Left ventricle myocardium superior (tissue), 1 donor: ENCODE results near the gene SRGAP1. TPM values are rescaled to one million over a fixed set of nuclear protein-coding genes. Genes with fewer than 3 reads are reported as not detected.

Experiments
- ATAC-seq: fragments of 200-7000 bp; cut with Tn5 transposase; one replicate; pipeline ENCODE4 v1.9.1; 2020; ENCODE audit warnings: mild to moderate bottlenecking, moderate library complexity
- DNase-seq: peaks from one replicate; pipeline ENCODE4 v3.0.0-alpha.2; 2020
- intact Hi-C: fragments of 100-400 bp; cut with micrococcal nuclease; formaldehyde crosslinking; loops from one replicate; pipeline ENCODE4 v1.11.0; 2022
- long read RNA-seq: library from polyadenylated mRNA; unstranded; transcript quantifications from one replicate; pipeline ENCODE4 v2.0.0, GENCODE V29; 2021
- total RNA-seq: library from RNA; stranded (reverse); fragmentation: NEBNext Ultra II Directional; extraction: Animal tissue kit (Norgen Biotek cat#: 25700); gene quantifications from one replicate; pipeline ENCODE4 v1.2.1, GENCODE V29; 2021
- donor health status: DM: no; HTN: yes; CAD: no; lungs with severe emphysema.

Gene SRGAP1
- 2.6 TPM for total RNA-seq
- long read RNA-seq, partial matches to known transcripts: 1 of 2 reads
- long read RNA-seq, other reads (novel, unspliced or antisense): 1 of 2 reads

GRCh38 chr12:63844391-63845341, at the start of gene SRGAP1:
Gene SRGAP1, plus strand, starts transcription at chr12:63844700. Its CDS starts 117 bp downstream, at chr12:63844817.
- ATAC-seq (peak; percentile 68), DNase-seq (peak; percentile 81)
- intact Hi-C loops: no loop called here

DNA sequence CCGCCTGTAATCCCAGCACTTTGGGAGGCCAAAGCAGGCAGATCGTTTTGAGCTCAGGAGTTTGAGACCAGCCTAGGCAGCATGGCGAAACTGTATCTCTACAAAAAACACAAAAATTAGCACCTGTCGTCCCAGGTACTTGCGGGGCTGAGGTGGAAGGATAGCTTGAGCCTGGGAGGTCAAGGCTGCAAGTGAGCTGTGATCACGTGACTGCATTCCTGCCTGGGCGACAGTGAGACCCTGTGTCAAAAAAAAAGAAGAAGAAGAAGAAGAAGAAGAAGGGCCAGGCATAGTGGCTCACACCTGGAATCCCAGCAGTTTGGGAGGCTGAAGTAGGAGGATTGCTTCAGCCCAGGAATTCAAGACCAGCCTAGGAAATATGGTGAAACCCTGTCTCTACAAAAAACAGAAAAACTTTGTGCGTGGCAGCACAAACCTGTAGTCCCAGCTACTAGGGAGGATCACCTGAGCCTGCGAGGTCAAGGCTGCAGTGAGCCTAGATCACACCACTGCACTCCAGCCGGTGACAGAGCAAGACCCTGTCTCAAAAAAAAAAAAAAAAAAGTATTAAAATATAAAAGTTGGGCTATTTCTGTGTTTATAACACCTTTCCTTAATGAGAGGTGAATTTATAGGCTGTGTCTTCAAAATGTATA, 49.3 kb upstream of the SRGAP1 start:
- no peak for DNase-seq
- ATAC-seq: no peak
- intact Hi-C loops: no loop called here

- DNase-seq: no peak
- intact Hi-C loops: no loop called here
- ATAC-seq: peak; percentile 70
Measured at GRCh38 chr12:63795944-63796343, 48.6 kb upstream of the SRGAP1 start.

DNA sequence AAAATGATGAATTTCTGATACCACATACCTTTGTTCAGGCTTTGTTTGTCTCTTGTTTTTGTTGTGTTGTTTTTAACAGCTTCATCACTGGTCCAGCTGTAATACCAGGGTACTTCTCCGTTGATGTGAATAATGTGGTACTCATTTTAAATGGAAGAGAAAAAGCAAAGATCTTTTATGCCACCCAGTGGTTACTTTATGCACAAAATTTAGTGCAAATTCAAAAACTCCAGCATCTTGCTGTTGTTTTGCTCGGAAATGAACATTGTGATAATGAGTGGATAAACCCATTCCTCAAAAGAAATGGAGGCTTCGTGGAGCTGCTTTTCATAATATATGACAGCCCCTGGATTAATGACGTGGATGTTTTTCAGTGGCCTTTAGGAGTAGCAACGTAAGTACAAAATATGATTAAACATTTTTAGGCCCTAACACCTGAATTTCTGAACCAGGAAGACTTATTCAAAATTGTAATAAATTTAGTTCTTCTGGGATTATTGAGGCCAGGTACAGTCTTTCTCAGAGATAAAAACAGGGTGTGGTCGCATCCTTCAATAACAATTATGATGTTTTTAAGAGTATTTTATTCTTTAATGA, 42.4 kb upstream of the SRGAP1 start:
- ATAC-seq (no peak), DNase-seq (no peak)
- intact Hi-C loops: loop anchor here (10.0 kb wide), 1 partner anchor 697 kb away; no protein-coding TSS in a partner anchor

GRCh38 chr12:63804746-63805145, 39.8 kb upstream of the SRGAP1 start:
- no peak for DNase-seq
- no peak for ATAC-seq
- intact Hi-C loops: loop anchor here (10.0 kb wide), 1 partner anchor 700 kb away; no protein-coding TSS in a partner anchor

- ATAC-seq (no peak), DNase-seq (no peak)
- intact Hi-C loops: loop anchor here (10.0 kb wide), 1 partner anchor 701 kb away; no protein-coding TSS in a partner anchor
Measured at GRCh38 chr12:63805704-63806672, 38.5 kb upstream of the SRGAP1 start.

DNA sequence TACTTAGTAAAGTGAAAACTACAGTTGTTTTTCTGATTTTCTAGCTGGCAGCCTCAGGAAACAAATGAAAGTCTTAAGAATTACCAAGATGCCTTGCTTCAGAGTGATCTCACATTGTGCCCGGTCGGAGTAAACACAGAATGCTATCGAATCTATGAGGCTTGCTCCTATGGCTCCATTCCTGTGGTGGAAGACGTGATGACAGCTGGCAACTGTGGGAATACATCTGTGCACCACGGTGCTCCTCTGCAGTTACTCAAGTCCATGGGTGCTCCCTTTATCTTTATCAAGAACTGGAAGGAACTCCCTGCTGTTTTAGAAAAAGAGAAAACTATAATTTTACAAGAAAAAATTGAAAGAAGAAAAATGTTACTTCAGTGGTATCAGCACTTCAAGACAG, 35.9 kb upstream of the SRGAP1 start:
- ATAC-seq (no peak), DNase-seq (no peak)
- intact Hi-C loops: loop anchor here (10.0 kb wide), 1 partner anchor 704 kb away; no protein-coding TSS in a partner anchor

- DNase-seq (no peak), ATAC-seq (no peak)
- intact Hi-C loops: loop anchor here (10.0 kb wide), 1 partner anchor 705 kb away; no protein-coding TSS in a partner anchor
Measured at GRCh38 chr12:63809566-63809965, 34.9 kb upstream of the SRGAP1 start.

GRCh38 chr12:63811334-63811733, 33.2 kb upstream of the SRGAP1 start:
- intact Hi-C loops: no loop called here
- DNase-seq: no peak
- ATAC-seq: no peak

DNA sequence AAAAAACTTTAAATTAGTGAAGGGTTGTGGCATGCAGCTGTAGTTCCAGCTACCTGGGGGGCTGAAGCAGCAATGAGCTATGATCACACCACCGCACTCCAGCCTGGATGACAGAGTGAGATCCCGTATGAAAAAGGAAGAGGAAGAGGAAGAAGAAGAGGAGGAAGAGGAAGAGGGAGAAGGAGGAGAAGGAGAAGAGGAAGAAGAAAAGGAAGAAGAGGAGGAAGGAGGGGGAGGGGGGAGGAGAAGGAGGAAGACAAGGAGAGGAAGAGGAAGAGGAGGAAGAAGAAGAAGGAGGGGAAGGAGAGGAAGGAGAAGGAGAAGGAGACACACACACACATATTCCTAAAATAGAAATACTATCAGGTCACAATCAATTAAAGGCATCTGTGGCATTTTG, 32.7 kb upstream of the SRGAP1 start:
- no peak for ATAC-seq
- intact Hi-C loops: no loop called here
- DNase-seq: no peak

DNA sequence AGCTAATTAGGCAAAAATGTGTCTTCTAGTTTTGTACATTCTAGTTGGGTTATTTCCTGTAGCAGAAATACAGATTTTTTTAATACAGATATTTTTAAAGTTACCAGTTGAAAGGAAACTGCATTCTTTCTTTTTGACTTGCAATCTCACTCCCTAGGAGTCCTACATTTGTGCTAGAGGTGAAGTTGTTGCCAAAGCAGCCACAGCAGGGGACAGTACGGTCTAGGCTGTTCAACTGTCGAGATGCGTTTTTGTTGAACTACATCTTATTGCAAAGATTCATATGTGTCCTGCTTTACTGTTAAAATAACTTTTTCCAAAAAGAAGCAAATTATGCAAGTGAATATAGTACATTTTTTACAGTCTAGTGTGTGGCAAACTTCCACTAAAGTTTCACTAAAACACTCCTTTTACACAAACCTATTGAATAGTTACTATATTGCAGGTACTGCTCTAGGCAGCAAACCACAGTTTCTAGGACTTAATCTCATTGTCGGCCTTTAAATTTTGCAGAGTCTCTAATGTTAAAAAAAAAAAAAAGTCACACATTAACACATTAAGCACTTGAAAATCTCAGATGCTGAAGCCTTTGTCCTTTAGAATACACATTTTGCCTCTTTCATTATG, 30.2 kb upstream of the SRGAP1 start:
- intact Hi-C loops: no loop called here
- DNase-seq (no peak), ATAC-seq (no peak)

- no peak for DNase-seq
- no peak for ATAC-seq
- intact Hi-C loops: no loop called here
Measured at GRCh38 chr12:63815482-63815852, 29.0 kb upstream of the SRGAP1 start.

DNA sequence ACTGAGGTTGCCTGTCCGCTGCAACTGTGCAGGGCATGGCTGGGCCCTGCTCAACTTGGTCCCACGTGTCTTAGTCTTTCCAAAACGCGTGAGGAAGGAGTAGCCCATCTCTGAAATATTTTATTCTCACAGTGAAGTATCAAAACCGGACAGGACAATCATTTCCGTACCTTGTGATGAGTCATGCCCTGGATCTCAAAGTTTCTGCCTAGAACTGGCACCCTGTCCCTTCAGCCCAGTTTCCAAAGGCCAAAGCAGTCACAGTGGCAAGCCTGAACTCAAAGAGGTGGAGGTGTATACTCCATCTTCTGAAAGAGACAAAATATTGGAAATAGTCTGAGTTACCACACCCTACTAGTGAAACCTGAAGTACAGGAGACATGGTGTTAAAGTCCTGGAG, 28.5 kb upstream of the SRGAP1 start:
- intact Hi-C loops: no loop called here
- ATAC-seq (no peak), DNase-seq (no peak)

DNA sequence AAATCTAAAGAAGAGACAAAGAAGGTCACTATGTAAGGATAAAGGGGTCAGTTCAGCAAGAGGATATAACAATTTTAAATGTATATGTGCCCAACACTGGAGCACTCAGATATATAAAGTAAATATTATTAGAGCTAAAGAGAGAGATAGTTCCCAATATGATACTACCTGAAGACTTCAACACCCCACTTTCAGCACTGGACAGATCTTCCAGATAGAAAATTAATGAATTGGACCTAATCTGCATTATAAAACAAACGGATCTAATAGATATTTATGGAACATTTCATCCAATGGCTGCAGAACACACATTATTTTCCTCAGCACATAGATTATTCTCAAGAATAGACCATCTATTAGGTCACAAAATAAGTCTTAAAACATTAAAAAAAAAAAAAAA, 24.1 kb upstream of the SRGAP1 start:
- DNase-seq (no peak), ATAC-seq (no peak)
- intact Hi-C loops: no loop called here

GRCh38 chr12:63821781-63822251, 22.7 kb upstream of the SRGAP1 start:
- ATAC-seq: peak; percentile 57
- DNase-seq: peak; percentile 46
- intact Hi-C loops: no loop called here

DNA sequence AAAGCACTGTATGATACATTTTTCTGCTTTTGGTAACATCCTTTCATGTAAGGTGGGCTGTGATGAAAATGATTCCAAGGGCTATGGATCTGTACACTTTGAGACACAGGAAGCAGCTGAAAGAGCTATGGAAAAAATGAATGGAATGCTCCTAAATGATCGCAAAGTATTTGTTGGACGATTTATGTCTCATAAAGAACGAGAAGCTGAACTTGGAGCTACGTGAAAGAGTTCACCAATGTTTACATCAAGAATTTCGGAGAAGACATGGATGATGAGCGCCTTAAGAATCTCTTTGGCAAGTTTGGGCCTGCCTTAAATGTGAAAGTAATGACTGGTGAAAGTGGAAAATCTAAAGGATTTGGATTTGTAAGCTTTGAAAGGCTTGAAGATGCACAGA, 22.1 kb upstream of the SRGAP1 start:
- intact Hi-C loops: no loop called here
- no peak for ATAC-seq
- DNase-seq: no peak

GRCh38 chr12:63823040-63823439, 21.5 kb upstream of the SRGAP1 start:
- ATAC-seq: no peak
- intact Hi-C loops: no loop called here
- DNase-seq: no peak

DNA sequence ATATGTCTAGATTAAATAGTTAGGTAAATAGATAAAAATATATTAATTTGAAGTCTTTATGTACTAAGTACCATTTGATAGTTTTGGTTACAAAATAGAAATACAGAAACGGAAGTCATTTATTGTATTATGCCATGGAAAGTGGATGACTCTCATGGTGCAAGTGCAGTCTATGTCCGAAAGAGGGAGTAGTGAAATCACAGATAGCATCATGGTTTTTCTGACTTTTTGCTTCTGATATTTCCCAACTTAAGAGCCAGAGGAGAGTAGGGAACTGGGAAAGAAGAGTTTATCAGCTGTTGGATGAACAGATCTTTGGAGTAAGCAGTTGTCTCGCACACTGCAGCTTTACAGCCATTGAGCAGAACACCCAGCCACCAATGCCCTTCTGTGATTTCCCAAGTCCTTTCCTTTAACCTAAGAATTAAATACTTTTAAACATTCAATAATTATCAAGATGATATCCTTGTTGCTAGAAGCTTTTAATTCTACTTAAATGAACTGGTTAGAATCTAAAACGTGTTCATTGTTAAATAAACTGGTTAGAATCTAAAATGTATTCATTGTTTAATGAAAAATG, 18.4 kb upstream of the SRGAP1 start:
- ATAC-seq (peak; percentile 55), DNase-seq (no peak)
- intact Hi-C loops: no loop called here
